Measurements from ENCODE around the gene MBP. TPM values are rescaled to one million over a fixed set of nuclear protein-coding genes. Genes with fewer than 3 reads are reported as not detected.

Gene MBP
- total RNA-seq, 1 donor from 2014 or later, result 24.1 TPM

DNA sequence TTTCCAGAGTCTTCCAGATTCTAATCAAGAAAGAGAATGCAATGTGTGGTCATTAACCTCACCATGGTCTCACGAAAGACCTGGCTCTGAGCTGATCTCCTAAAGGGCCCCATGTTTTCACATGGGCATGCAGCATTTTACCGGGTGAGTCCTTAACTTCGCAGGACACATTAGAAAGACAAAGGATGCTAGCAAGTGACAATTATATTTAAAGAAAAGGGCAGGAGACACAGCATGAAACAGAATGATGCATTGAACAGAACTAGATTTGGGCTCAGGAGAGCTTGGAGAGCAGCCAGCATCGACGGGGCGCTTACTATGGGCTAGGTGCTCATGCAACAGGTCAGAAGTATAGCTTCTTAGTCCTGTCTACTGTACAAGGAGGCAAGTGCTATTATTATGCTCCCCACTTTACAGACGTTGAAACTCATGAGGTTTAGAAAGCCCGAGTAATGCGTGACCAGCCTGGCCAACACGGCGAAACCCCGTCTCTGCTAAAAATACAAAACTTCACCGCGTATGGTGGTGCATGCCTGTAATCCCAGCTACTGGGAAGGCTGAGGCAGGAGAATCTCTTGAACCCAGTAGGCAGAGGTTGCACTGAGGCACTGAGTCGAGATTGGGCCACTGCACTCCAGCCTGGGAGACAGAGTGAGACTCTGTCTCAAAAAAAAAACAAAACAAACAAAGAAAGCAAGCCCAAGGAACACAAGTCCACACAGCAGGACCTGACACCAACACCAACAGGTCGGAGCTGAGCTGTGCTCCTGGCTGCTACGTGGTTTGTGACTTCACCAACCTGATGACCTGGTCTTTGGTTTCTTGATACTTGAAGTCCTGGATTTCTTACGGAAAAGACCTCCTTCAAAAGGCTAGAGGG lies 16.1 kb downstream of the MBP start:
- ATAC-seq (no peak), DNase-seq (ENCODE audit: low spot score) (peak; percentile 48)

GRCh38 chr18:77115192-77115953 lies 17.2 kb downstream of the MBP start:
- ATAC-seq (no peak), DNase-seq (ENCODE audit: low spot score) (no peak)

- peak; percentile 82 for ATAC-seq
- DNase-seq (ENCODE audit: low spot score), result peak; percentile 95
These were observed 18.0 kb downstream of the MBP start for GRCh38 chr18:77114415-77115191.

GRCh38 chr18:77114152-77114414 lies 18.5 kb downstream of the MBP start:
- DNase-seq (ENCODE audit: low spot score), result no peak
- ATAC-seq, result no peak

DNA sequence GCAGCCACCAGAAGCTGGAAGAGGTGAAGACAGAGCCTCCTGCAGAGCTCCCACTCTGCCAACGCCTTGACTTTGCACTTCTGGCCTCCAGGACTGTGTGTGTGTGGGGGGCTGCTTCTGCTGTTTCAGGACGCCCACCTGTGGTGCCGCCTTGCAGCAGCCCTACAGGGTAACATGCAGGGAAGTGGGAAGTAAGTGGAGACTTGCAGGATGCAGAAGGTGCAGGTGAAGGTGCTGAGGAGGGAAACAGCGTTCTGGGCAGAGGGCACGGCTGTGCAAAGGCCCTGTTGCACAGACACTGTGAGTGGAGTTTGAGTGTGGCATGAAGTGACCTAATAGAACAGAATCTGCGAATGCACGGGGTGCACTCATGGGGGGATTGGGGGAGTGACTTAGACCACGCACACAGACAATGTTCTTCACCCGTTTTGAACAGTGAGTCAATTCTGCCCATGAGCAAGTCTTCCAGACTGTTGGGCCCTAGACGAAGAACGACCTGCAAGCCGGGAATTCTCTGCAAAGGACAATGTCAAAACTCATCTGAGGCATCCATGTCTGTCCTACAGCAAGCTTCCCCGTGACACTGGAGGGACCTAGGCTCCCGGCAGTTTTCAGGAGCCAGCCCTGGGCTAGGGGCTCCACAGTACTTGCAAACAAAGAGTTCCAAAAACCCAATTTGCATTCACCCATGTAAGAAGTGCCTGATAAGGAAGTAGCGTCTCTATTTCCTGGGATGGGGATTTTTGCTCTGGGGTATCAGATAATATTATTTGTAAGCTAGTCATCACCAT lies 19.0 kb downstream of the MBP start:
- ATAC-seq (no peak), DNase-seq (ENCODE audit: low spot score) (peak; percentile 44)

GRCh38 chr18:77112747-77113092 lies 19.9 kb downstream of the MBP start:
- ATAC-seq, result no peak
- DNase-seq (ENCODE audit: low spot score), result no peak

DNA sequence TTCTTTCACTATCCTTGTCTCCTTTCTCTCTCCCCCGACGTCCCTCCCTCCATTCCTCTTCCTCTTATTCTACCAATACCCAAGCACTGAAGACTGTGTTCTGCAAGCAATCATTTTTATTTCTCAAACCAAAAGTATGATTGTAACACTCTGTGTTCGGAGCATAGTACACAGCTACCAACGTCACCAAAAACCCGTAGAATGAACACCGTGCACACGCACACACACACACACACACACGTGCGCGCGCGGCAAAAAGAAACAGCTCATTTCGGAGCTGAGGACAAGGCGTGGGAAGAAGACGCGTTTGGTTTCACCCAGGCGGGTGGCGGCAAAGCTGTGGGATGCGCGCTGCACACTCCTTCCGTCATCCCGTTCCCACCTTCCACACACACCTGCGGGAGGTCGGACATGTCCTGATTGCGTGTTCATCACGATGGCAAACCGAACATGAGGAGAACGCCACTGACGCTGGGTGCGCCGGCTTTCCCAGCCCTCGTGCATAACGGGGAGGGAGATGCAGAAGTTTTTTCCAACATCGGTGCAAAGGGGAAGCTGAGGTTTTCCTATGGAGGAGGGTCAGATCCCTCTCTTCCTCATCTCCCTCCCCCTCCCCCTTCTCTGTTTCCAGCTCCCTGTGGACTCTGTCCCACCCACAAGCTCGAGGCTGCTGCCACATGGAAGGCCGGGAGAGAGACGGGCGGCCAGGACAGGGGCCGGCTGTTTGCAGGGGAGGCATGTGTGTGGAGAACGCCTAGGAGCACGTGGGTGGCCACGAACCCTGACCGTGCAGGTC lies 20.4 kb downstream of the MBP start:
- DNase-seq (ENCODE audit: low spot score) (peak; percentile 45), ATAC-seq (no peak)

- ATAC-seq (no peak), DNase-seq (ENCODE audit: low spot score) (no peak)
These were observed 21.1 kb downstream of the MBP start for GRCh38 chr18:77111449-77111848.

DNA sequence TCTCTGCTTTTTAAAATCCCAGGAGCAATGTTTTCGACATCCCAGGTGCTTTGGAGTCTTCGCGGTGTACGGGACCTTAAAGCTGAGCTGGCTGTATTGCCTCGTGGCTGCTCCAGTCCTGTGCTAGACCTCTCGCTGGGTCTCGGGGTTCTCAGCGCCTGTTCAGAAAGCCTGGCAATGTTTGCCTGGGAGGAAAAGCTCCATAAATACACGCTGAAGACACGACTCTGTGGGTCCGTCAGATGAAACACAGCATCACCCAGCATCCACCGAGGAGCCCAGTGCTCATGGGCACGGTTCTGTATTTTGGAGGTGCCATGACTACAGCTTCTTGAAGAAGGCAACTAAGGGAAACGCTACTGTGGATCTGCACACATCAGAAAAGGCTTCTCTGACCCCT lies 21.6 kb downstream of the MBP start:
- ATAC-seq (no peak), DNase-seq (ENCODE audit: low spot score) (no peak)

- no peak for ATAC-seq
These were observed 22.2 kb downstream of the MBP start for GRCh38 chr18:77110400-77110799.

DNA sequence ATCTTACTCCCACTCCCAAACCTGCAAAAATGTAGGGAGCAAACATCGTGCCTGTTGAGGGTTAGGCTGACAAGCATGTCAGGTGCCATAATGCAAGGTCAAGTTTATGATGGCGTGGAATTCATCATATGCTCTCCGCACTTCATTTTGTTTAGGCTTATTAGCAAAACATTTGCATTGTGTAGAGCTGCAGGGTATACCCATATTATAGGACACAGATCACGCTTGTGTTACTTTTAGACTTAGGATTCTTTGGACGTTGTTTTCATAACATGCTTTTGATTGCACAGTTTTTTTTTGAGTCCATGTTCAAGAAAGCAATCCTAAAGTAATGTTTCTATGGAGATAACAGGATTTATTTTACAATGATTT lies 22.9 kb downstream of the MBP start:
- no peak for ATAC-seq

More at GRCh38 chr18:77110400-77110799, 22.2 kb downstream of the MBP start:
- DNase-seq (ENCODE audit: low spot score), result no peak

DNA sequence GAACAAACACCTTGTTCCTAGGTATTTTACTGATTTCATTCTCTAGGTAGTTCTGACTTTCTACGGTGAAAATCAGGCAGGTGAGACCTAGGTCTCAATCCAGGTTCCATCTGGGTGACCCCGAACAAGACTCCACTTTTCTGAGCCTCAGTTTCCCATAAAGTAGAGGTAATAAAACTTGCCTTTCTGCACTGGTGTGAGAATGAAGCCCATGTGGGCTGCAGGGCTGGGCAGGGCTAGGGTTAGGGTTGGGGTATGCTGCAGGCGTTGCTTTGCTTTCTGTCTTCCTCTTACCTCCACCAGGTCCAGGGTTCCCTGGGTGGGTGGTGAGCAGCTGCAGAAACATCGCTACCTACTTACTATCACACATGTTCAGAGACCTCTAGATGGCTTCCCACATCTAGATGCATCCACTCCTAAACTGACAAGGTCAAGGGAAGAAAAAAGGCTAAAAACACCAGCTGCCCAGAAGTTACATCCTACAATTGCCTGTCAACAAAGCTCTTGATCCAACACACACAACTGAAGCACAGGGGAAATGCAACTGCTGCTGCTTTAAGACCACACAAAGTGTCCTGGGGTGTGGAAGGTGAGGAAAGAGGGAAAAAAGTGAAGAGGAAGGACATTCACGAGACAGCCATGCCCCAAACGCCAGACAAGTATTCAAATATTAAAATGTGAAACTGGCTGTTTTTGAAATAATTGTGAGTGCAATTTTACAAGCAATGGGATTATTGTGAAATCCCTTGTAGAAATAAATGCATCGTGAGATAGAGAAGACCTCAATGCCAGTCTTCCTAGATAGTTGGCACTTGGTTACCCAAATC lies 23.5 kb downstream of the MBP start:
- no peak for DNase-seq (ENCODE audit: low spot score)

More for the DNA sequence above, 22.9 kb downstream of the MBP start:
- DNase-seq (ENCODE audit: low spot score), result no peak

DNA sequence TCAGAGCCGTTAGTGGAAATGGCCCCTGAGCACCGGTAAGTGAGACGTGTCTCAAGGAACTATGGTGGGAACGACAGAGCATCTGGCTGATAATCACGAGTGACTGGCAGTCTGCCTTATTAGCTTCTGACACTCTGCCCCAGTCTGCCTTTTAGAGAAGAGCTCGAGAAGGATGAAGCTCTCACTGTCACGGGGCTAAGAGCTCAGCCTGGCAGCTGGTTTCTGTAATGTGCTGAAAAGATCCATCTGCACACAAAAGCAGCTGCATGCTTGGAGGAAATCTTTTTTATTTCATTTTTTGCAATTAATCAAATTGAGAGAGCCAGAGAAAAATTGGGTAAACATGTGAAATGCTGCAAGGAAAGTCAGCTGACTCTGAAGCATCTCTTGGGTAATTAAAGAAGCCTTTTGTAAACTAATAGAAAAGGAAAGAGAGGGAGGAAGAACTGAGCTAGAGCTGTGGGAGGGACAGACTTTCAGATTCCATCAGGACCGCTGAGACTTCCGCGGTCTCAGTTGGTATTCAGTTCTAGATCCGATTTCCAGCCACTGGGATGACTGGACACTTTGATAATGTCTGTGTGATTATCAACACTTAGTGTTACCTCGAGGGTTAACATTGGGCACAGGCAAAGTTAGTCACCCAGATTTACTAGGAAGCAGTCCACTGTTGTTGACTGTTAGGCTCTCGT lies 24.4 kb downstream of the MBP start:
- DNase-seq (ENCODE audit: low spot score) (no peak), ATAC-seq (peak; percentile 11)

More for the DNA sequence above, 23.5 kb downstream of the MBP start:
- ATAC-seq, result no peak

- ATAC-seq, result no peak
- no peak for DNase-seq (ENCODE audit: low spot score)
These were observed 25.3 kb downstream of the MBP start for GRCh38 chr18:77107292-77107691.

GRCh38 chr18:77106331-77106730 lies 26.3 kb downstream of the MBP start:
- ATAC-seq, result no peak
- no peak for DNase-seq (ENCODE audit: low spot score)

- ATAC-seq (no peak), DNase-seq (ENCODE audit: low spot score) (no peak)
These were observed 26.9 kb downstream of the MBP start for GRCh38 chr18:77105680-77106079.

DNA sequence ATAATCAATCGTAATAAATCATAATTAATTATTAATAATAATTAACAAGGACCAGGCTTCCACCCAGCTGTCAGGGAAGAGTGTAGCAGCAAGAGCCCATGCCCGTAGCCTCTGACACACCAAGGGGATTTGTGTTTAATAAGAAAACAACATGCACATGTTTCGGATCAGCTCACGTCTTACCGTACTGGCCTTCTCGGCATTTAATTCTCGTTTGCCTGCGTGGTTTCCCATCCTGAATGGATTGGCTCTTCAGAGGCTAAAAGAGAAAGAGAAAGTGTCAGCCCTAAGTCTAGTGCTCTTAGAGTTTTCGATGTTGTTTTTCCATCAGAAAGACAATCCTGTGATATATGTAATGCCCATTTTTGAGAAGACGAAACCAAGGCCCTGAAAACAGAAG lies 27.6 kb downstream of the MBP start:
- no peak for ATAC-seq
- DNase-seq (ENCODE audit: low spot score), result no peak

GRCh38 chr18:77103991-77104531 lies 28.5 kb downstream of the MBP start:
- DNase-seq (ENCODE audit: low spot score) (peak; percentile 70), ATAC-seq (peak; percentile 84)

Data from left lobe of liver (tissue), 2 donors.